GM21390 (cell line): ENCODE results near the gene RUNX2.
"Not testable (repeated sequence)": the region's sequence is repeated elsewhere in the genome, so short reads cannot be mapped to it uniquely, and the experiment has no call there.

Experiments
- ATAC-seq: cut with Tn5 transposase; IDR thresholded peaks from one replicate; pipeline ENCODE4 v1.9.1; 2021; ENCODE audit not compliant: unreplicated experiment

Gene RUNX2

GRCh38 chr6:45663251-45664221 is 335.4 kb downstream of the RUNX2 start:
- peak; percentile 49 for ATAC-seq

- ATAC-seq = no peak
Measured at GRCh38 chr6:45664707-45665106, 336.6 kb downstream of the RUNX2 start.

- ATAC-seq = no peak
Measured at GRCh38 chr6:45665859-45666258, 337.7 kb downstream of the RUNX2 start.

GRCh38 chr6:45666846-45667245 is 338.7 kb downstream of the RUNX2 start:
- no peak for ATAC-seq

- no peak for ATAC-seq
Measured at GRCh38 chr6:45667300-45667699, 339.2 kb downstream of the RUNX2 start.

- no peak for ATAC-seq
Measured at GRCh38 chr6:45667766-45668165, 339.6 kb downstream of the RUNX2 start.

- no peak for ATAC-seq
Measured at GRCh38 chr6:45668705-45669104, 340.6 kb downstream of the RUNX2 start.

GRCh38 chr6:45673167-45673566 is 345.0 kb downstream of the RUNX2 start:
- not testable (repeated sequence) for ATAC-seq

- ATAC-seq = not testable (repeated sequence)
Measured at GRCh38 chr6:45675166-45675565, 347.0 kb downstream of the RUNX2 start.

- ATAC-seq = no peak
Measured at GRCh38 chr6:45675634-45676033, 347.5 kb downstream of the RUNX2 start.

- no peak for ATAC-seq
Measured at GRCh38 chr6:45676380-45676779, 348.2 kb downstream of the RUNX2 start.

- ATAC-seq = peak; percentile 51
Measured at GRCh38 chr6:45677381-45678284, 349.5 kb downstream of the RUNX2 start.

GRCh38 chr6:45678285-45678607 is 350.1 kb downstream of the RUNX2 start:
- ATAC-seq = no peak

- no peak for ATAC-seq
Measured at GRCh38 chr6:45679163-45679562, 351.0 kb downstream of the RUNX2 start.

GRCh38 chr6:45679631-45680030 is 351.5 kb downstream of the RUNX2 start:
- ATAC-seq = no peak

GRCh38 chr6:45681860-45682511 is 353.9 kb downstream of the RUNX2 start:
- peak; percentile 94 for ATAC-seq

- no peak for ATAC-seq
Measured at GRCh38 chr6:45684476-45684875, 356.3 kb downstream of the RUNX2 start.

GRCh38 chr6:45685076-45685475 is 356.9 kb downstream of the RUNX2 start:
- no peak for ATAC-seq

GRCh38 chr6:45686841-45687569 is 358.9 kb downstream of the RUNX2 start:
- ATAC-seq = no peak

GRCh38 chr6:45687570-45687969 is 359.4 kb downstream of the RUNX2 start:
- peak; percentile 91 for ATAC-seq

- no peak for ATAC-seq
Measured at GRCh38 chr6:45688180-45688579, 360.1 kb downstream of the RUNX2 start.
